Kidney epithelial cell (primary cell): ENCODE measurements around the gene CD302. TPM values are rescaled to one million over a fixed set of nuclear protein-coding genes. Genes with fewer than 3 reads are reported as not detected.

Source experiments
- DNase-seq: peaks from one replicate; pipeline ENCODE4 v3.0.0-alpha.2; 2010; ENCODE audit warnings: low read depth
- H3K27me3 ChIP-seq: 2 replicates; pipeline ENCODE4 v1.6.0; 2011; ENCODE audit warnings: low read length; ENCODE audit not compliant: control insufficient read depth, insufficient read depth
- H3K36me3 ChIP-seq: 2 replicates; pipeline ENCODE4 v1.5.1; 2011; ENCODE audit warnings: low read length; ENCODE audit not compliant: control insufficient read depth, insufficient read depth
- H3K4me3 ChIP-seq: 2 replicates; pipeline ENCODE4 v1.5.1; 2011; ENCODE audit warnings: low read depth, mild to moderate bottlenecking, control low read depth, low read length
- CTCF ChIP-seq: IDR thresholded peaks from 2 replicates; pipeline ENCODE4 v1.5.1; 2011; ENCODE audit warnings: mild to moderate bottlenecking, moderate library complexity, low read length, control low read depth, inconsistent platforms; ENCODE audit not compliant: insufficient read depth, poor library complexity, severe bottlenecking
- total RNA-seq: library from RNA; depleted of rRNA; stranded (reverse); fragments of >200 nt; gene quantifications from 2 replicates; pipeline ENCODE4 v1.2.3, GENCODE V29; 2015

CD302 gene
- total RNA-seq, 1 donor from 2014 or later: 0.92 TPM

GRCh38 chr2:159769147-159769546, 28.9 kb downstream of the CD302 start:
- no peaks in the 10 kb centered on the region for H3K36me3 ChIP-seq
- no peak for DNase-seq
- no peak overlapping the region for H3K4me3 ChIP-seq
- H3K27me3 ChIP-seq: no peaks in the 10 kb centered on the region
- no peak for TF ChIP-seq CTCF

DNA sequence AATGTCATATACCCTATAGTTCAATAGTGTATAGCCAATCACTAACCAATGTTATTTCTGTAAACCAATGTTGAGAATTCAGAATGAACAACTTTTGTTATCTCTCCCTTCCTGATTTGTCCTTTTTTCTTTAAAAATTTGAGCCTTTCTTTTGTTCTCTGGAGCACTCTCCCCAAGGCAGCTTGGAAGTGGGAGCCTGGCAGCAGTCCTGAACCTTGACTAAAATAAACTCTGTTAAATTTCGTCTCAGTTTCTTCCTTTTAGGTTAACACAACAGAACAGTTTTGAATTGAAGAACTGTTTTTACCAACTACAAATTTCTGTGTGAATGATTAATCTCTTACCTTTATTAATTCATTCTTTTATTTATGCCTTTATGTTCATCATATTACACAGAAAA, 35.9 kb downstream of the CD302 start:
- DNase-seq: no peak
- H3K36me3 ChIP-seq: no peaks in the 10 kb centered on the region
- no peaks in the 10 kb centered on the region for H3K27me3 ChIP-seq
- no peak overlapping the region for H3K4me3 ChIP-seq
- no peak for TF ChIP-seq CTCF

GRCh38 chr2:159760326-159760725, 37.7 kb downstream of the CD302 start:
- no peak overlapping the region for H3K4me3 ChIP-seq
- H3K27me3 ChIP-seq: no peaks in the 10 kb centered on the region
- DNase-seq: no peak
- no peak for TF ChIP-seq CTCF
- no peaks in the 10 kb centered on the region for H3K36me3 ChIP-seq

DNA sequence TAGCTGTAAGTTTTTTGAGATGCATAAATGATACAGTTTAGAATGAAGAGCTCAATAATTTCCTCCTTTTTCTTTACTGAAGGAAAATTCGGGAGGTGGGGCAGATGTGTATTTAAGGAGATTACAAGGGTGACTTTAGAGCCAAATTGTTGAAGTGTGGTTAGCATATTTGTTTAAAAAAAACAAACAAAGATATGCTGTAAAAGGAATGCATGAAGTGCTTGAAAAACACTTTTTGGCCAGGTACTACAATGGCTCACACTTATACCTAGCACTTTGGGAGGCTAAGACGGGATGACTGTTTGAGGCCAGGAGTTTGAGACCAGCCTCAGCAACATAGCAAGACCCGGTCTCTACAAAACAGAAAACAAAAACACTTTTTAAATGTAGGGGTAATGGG, 38.4 kb downstream of the CD302 start:
- no peaks in the 10 kb centered on the region for H3K36me3 ChIP-seq

GRCh38 chr2:159758686-159759085, 39.3 kb downstream of the CD302 start:
- no peak for TF ChIP-seq CTCF
- no peak overlapping the region for H3K4me3 ChIP-seq
- H3K27me3 ChIP-seq: no peaks in the 10 kb centered on the region
- no peaks in the 10 kb centered on the region for H3K36me3 ChIP-seq
- DNase-seq: peak; percentile 23

More for the DNA sequence above, 38.4 kb downstream of the CD302 start:
- DNase-seq: no peak
- no peak overlapping the region for H3K4me3 ChIP-seq
- H3K27me3 ChIP-seq: no peaks in the 10 kb centered on the region
- TF ChIP-seq CTCF: no peak

DNA sequence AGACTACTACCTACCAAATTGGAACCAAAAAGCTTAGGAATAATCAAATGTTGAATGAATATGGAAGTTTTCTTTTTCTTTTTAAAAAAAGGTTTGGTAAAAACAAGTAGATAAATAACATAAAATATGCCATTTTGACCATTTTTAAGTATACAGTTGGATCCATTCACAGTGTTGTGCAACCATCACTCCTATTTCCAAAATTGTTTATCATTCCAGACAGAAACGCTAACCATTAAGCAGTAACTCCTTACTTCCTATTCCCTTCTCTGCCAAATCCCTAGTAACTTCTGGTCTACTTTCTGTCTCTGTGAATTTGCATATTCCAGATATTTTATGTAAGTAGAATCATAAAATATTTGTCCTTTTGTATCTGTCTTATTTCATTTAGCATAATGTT, 39.8 kb downstream of the CD302 start:
- H3K4me3 ChIP-seq: no peak overlapping the region
- no peak for DNase-seq
- no peaks in the 10 kb centered on the region for H3K36me3 ChIP-seq
- TF ChIP-seq CTCF: no peak
- no peaks in the 10 kb centered on the region for H3K27me3 ChIP-seq
